ENCODE measurements around the gene PAM. TPM values are rescaled to one million over a fixed set of nuclear protein-coding genes. Genes with fewer than 3 reads are reported as not detected.

The PAM gene
- total RNA-seq, 1 experiment from 2014 or later, result 257 TPM

DNA sequence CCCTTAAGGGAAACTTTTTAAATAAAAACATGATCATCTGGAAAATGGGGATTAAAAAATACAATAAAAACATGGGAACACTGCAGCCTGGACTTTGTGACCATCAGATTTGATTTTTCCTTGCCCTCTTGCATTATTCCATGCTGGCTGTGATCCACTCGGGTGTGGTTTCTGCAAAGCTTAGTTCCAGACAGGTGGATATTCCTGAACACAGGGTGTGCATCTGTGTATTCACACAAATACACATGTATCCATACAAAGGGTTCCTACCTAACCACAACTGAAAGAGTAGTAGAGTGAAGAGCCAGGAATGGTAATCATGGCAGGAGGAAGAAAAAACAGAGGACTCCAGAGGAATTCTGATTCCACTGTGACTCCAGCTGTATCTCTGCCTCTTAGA lies 178.2 kb downstream of the PAM start:
- Histone ChIP-seq H3K4me2 (ENCODE audit: low read length) (no peak overlapping the region), H4K20me1 (ENCODE audit: insufficient read depth) (0 out of 2 replicates have a peak, but pooled peaks cover 3% of the 10 kb centered on the region), H3K9me2 (ENCODE audit: insufficient read depth) (no peaks in the 10 kb centered on the region), H3K9ac (ENCODE audit: low read length) (no peak overlapping the region), H3K27ac (ENCODE audit: low read depth, low read length) (no peak overlapping the region), H2AFZ (ENCODE audit: low read depth, low read length, poor library complexity, severe bottlenecking) (no peak overlapping the region), H3K79me2 (ENCODE audit: insufficient read depth, low read length) (no peaks in the 10 kb centered on the region), H3K27me3 (ENCODE audit: insufficient read depth, low read length) (no peaks in the 10 kb centered on the region), H3K36me3 (ENCODE audit: control insufficient read depth in 1 of 2, insufficient read depth in 2 of 2, low read length in 2 of 2) (no peaks in the 10 kb centered on the region), H3K4me3 (replicated peaks in 1 of 2; ENCODE audit: low read depth in 1 of 2, low read length in 2 of 2) (no peak overlapping the region), H3K9me3 (ENCODE audit: control insufficient read depth in 1 of 2, insufficient read depth in 1 of 2, low read depth in 1 of 2, low read length in 2 of 2) (no peaks in the 10 kb centered on the region), H3K4me1 (ENCODE audit: control insufficient read depth in 1 of 2, insufficient read depth in 2 of 2, low read length in 2 of 2) (no peaks in the 10 kb centered on the region)
- RAD21 ChIA-PET (ENCODE audit: low non-redundant PET in 1 of 2, low total read pairs in 2 of 2, uncharacterized antibody in 2 of 2, unreplicated experiment in 2 of 2), result no interaction called here
- intact Hi-C loops (cut with micrococcal nuclease), result no loop called here
- POLR2A ChIA-PET, result no interaction called here
- TF ChIP-seq ZFX (IDR thresholded peaks at IDR 0.05) (no peak), POLR2A (IDR thresholded peaks at IDR 0.05; ENCODE audit: borderline replicate concordance, extremely low read depth, insufficient read depth, insufficient read length) (no peak), SRF (IDR thresholded peaks at IDR 0.05; ENCODE audit: low read depth) (no peak), CBX3 (IDR thresholded peaks at IDR 0.05; ENCODE audit: low read depth) (no peak), EZH2phosphoT487 (IDR thresholded peaks at IDR 0.05; ENCODE audit: borderline replicate concordance) (no peak), YY1 (IDR thresholded peaks at IDR 0.05; ENCODE audit: extremely low read depth, insufficient replicate concordance, low read depth, low read length) (no peak), EGR1 (IDR thresholded peaks at IDR 0.05; ENCODE audit: low read depth) (no peak), EZH2 (IDR thresholded peaks at IDR 0.05) (no peak), SP1 (IDR thresholded peaks at IDR 0.05; ENCODE audit: low read depth) (no peak), MAX (IDR thresholded peaks at IDR 0.05) (no peak), FOSL1 (IDR thresholded peaks at IDR 0.05; ENCODE audit: low read depth) (no peak), REST (IDR thresholded peaks at IDR 0.05; ENCODE audit: low read depth) (no peak), TCF7L2 (IDR thresholded peaks at IDR 0.05; ENCODE audit: borderline replicate concordance, extremely low read depth, insufficient read depth, insufficient read length) (no peak), SIN3A (IDR thresholded peaks at IDR 0.05; ENCODE audit: low read depth) (no peak), CEBPB (IDR thresholded peaks at IDR 0.05; ENCODE audit: low read depth) (no peak)
- TF ChIP-seq, protein P1, sequence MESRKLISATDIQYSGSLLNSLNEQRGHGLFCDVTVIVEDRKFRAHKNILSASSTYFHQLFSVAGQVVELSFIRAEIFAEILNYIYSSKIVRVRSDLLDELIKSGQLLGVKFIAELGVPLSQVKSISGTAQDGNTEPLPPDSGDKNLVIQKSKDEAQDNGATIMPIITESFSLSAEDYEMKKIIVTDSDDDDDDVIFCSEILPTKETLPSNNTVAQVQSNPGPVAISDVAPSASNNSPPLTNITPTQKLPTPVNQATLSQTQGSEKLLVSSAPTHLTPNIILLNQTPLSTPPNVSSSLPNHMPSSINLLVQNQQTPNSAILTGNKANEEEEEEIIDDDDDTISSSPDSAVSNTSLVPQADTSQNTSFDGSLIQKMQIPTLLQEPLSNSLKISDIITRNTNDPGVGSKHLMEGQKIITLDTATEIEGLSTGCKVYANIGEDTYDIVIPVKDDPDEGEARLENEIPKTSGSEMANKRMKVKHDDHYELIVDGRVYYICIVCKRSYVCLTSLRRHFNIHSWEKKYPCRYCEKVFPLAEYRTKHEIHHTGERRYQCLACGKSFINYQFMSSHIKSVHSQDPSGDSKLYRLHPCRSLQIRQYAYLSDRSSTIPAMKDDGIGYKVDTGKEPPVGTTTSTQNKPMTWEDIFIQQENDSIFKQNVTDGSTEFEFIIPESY (IDR thresholded peaks at IDR 0.05; ENCODE audit: extremely low read depth, insufficient replicate concordance, low read length), result no peak
- ATAC-seq, result no peak
- DNase-seq (ENCODE audit: low read depth, low spot score), result no peak
- CTCF ChIA-PET, result no interaction called here
- BruUV-seq (replicated peaks), result no TSS peak
